Colonic mucosa (tissue), 4 donors: ENCODE data around the gene CHRNA3. TPM values are rescaled to one million over a fixed set of nuclear protein-coding genes. Genes with fewer than 3 reads are reported as not detected.

ENCODE experiments used
- DNase-seq: peaks from one replicate; pipeline ENCODE4 v3.0.0-alpha.2; 2020
- H3K27ac ChIP-seq: fragments of 200-600 bp; one replicate; pipeline ENCODE4 v1.8.0; 2021
- H3K27me3 ChIP-seq: fragments of 200-600 bp; one replicate; pipeline ENCODE4 v1.8.0; 2021
- H3K36me3 ChIP-seq: fragments of 200-600 bp; one replicate; pipeline ENCODE4 v1.8.0; 2021
- H3K4me1 ChIP-seq: fragments of 200-600 bp; one replicate; pipeline ENCODE4 v1.8.0; 2021; ENCODE audit warnings: mild to moderate bottlenecking
- H3K4me3 ChIP-seq: fragments of 200-600 bp; one replicate; pipeline ENCODE4 v1.8.0; 2021
- H3K9ac ChIP-seq, 2 donors: one replicate each; pipeline ENCODE4 v1.7.0; 2013; ENCODE audit warnings: control low read depth in 2 of 2, low read depth in 2 of 2, low read length in 2 of 2
- H3K9me3 ChIP-seq: fragments of 200-600 bp; one replicate; pipeline ENCODE4 v1.8.0; 2021
- intact Hi-C: fragments of 100-400 bp; cut with DNase I; formaldehyde crosslinking; loops from one replicate; pipeline ENCODE4 v1.14.1; 2022
- total RNA-seq, 2 donors: library from RNA; stranded (reverse); fragmentation: NEBNext Ultra II Directional in 1 of 2; extraction: Animal tissue kit (Norgen Biotek cat#: 25700) in 1 of 2; gene quantifications; one replicate each; pipeline ENCODE4 v1.2.1, GENCODE V29; 2021
- TF ChIP-seq, protein P1 (sequence below): fragments of 200-600 bp; IDR thresholded peaks from one replicate; pipeline ENCODE4 v1.8.0; 2022; ENCODE audit warnings: antibody characterized with exemption, mild to moderate bottlenecking
- donor health status: healthy.
- donor health status: DM: no; HTN: no; CAD: no.
- donor health status: DM: no; HTN: no; CAD: no.

CHRNA3 gene
- total RNA-seq, 2 donors from 2014 or later, result 2.0 to 3.5 TPM

GRCh38 chr15:78629716-78630065 is 8.9 kb upstream of the CHRNA3 start:
- no peaks in the 10 kb centered on the region for H3K4me1 ChIP-seq
- TF ChIP-seq, protein P1, sequence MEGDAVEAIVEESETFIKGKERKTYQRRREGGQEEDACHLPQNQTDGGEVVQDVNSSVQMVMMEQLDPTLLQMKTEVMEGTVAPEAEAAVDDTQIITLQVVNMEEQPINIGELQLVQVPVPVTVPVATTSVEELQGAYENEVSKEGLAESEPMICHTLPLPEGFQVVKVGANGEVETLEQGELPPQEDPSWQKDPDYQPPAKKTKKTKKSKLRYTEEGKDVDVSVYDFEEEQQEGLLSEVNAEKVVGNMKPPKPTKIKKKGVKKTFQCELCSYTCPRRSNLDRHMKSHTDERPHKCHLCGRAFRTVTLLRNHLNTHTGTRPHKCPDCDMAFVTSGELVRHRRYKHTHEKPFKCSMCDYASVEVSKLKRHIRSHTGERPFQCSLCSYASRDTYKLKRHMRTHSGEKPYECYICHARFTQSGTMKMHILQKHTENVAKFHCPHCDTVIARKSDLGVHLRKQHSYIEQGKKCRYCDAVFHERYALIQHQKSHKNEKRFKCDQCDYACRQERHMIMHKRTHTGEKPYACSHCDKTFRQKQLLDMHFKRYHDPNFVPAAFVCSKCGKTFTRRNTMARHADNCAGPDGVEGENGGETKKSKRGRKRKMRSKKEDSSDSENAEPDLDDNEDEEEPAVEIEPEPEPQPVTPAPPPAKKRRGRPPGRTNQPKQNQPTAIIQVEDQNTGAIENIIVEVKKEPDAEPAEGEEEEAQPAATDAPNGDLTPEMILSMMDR, result no peak
- no peak overlapping the region for H3K9ac ChIP-seq
- no peaks in the 10 kb centered on the region for H3K36me3 ChIP-seq
- no peaks in the 10 kb centered on the region for H3K9me3 ChIP-seq
- intact Hi-C loops, result no loop called here
- no peak for DNase-seq
- H3K27me3 ChIP-seq, result no peaks in the 10 kb centered on the region
- no peak overlapping the region for H3K27ac ChIP-seq
- H3K4me3 ChIP-seq, result no peak overlapping the region

GRCh38 chr15:78629031-78629715 is 8.4 kb upstream of the CHRNA3 start:
- TF ChIP-seq, protein P1, result no peak
- Histone ChIP-seq H3K27ac (no peak overlapping the region), H3K9ac (no peak overlapping the region), H3K27me3 (no peaks in the 10 kb centered on the region), H3K36me3 (no peaks in the 10 kb centered on the region), H3K9me3 (no peaks in the 10 kb centered on the region), H3K4me1 (no peaks in the 10 kb centered on the region), H3K4me3 (no peak overlapping the region)
- intact Hi-C loops, result no loop called here
- DNase-seq, result no peak

- intact Hi-C loops, result no loop called here
- Histone ChIP-seq H3K27ac (no peak overlapping the region), H3K9ac (no peak overlapping the region), H3K36me3 (no peaks in the 10 kb centered on the region), H3K9me3 (no peaks in the 10 kb centered on the region), H3K27me3 (no peaks in the 10 kb centered on the region), H3K4me3 (no peak overlapping the region), H3K4me1 (no peaks in the 10 kb centered on the region)
- TF ChIP-seq, protein P1, result no peak
- no peak for DNase-seq
Observed at GRCh38 chr15:78628227-78628626, 7.4 kb upstream of the CHRNA3 start.

- no peaks in the 10 kb centered on the region for H3K9me3 ChIP-seq
- H3K4me1 ChIP-seq, result no peaks in the 10 kb centered on the region
- no peak overlapping the region for H3K27ac ChIP-seq
- TF ChIP-seq, protein P1, result no peak
- H3K9ac ChIP-seq, result no peak overlapping the region
- no peaks in the 10 kb centered on the region for H3K36me3 ChIP-seq
- no peaks in the 10 kb centered on the region for H3K27me3 ChIP-seq
- no peak overlapping the region for H3K4me3 ChIP-seq
- no peak for DNase-seq
- intact Hi-C loops, result no loop called here
Observed at GRCh38 chr15:78627348-78627747, 6.6 kb upstream of the CHRNA3 start.

GRCh38 chr15:78626381-78626995 is 5.7 kb upstream of the CHRNA3 start:
- H3K4me1 ChIP-seq, result no peaks in the 10 kb centered on the region
- H3K9me3 ChIP-seq, result no peaks in the 10 kb centered on the region
- DNase-seq, result no peak
- intact Hi-C loops, result no loop called here
- no peaks in the 10 kb centered on the region for H3K36me3 ChIP-seq
- no peak overlapping the region for H3K9ac ChIP-seq
- peaks cover 4% of the 10 kb centered on the region for H3K27me3 ChIP-seq
- TF ChIP-seq, protein P1, result no peak
- H3K4me3 ChIP-seq, result no peak overlapping the region
- H3K27ac ChIP-seq, result no peak overlapping the region
